A549 treated with AZD9567 at 1 μM for 4 hours (cell line): ENCODE data around the gene RGS17. TPM values are rescaled to one million over a fixed set of nuclear protein-coding genes. Genes with fewer than 3 reads are reported as not detected.

ENCODE experiments used
- total RNA-seq: library from RNA; stranded (reverse); fragments of 200-300 nt; extraction: Qiagen RNA extraction; gene quantifications from 5 replicates; pipeline ENCODE4 v1.2.3, GENCODE V29; 2022; ENCODE audit not compliant: insufficient read depth

Gene RGS17
- total RNA-seq, result 4.3 to 7.2 TPM (median 6.1 TPM) in 5 replicates

GRCh38 chr6:153131037-153131981 lies at the start of gene RGS17:
Gene RGS17 (minus strand): TSS chr6:153131282. CDS start chr6:153044018, 87,264 bp downstream.

GRCh38 chr6:153002613-153003365 lies 128.3 kb downstream of the RGS17 start, which contains the start of gene MTRF1L:
Gene MTRF1L (minus strand): TSS chr6:153002709. CDS start chr6:153002685, 24 bp downstream.

GRCh38 chr6:152982904-152983636 lies 148.0 kb downstream of the RGS17 start, which contains the start of gene FBXO5:
Gene FBXO5 (minus strand): TSS chr6:152983041. CDS start chr6:152982959, 82 bp downstream.

Other genes starting within 250 kb of the RGS17 start
- gene FBXO5, start 148.2 kb downstream of the RGS17 start, total RNA-seq, result 19.6 to 29.2 TPM (median 21.8 TPM) in 5 replicates
- 14.9 to 20.5 TPM (median 16.3 TPM) in 5 replicates for gene MTRF1L, start 128.6 kb downstream of the RGS17 start, total RNA-seq